Measurements from ENCODE around the gene TBX2.

The TBX2 gene

DNA sequence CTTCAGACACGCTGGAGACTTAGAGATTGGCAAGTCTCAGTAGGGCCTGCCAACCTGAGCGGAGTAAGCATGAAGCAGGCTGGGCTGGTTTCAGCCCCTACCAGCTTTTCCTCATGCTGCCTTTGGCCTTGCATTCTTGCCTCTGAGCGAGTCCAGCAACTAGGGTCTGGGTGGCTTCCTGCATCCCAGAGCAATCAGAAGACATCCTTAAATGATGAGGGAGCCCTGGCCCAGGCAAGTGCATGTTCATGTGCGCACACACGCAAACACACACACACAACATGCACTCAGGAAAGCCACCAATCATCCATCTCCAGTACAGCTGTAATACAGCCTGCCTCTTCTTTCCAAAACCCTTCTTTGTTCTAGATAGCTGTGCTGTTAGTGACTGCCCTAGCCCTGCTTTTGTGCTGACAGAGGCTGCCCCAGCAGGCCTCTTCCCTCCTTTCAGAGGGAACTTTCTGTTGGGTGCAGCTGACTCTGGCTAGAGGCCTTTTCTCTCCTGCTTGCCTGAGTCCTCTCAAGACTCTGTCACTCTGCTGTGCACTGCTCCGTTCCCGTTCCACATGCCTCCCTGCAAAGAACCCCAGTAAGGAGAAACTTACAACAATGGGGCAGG lies 30.7 kb upstream of the TBX2 start:
- Histone ChIP-seq H3K27me3 (ENCODE audit: insufficient read depth, low read depth) (no peaks in the 10 kb centered on the region), H3K4me1 (ENCODE audit: low read depth, poor library complexity, severe bottlenecking) (no peaks in the 10 kb centered on the region), H2AFZ (ENCODE audit: low read depth) (no peak overlapping the region), H3K9ac (no peak overlapping the region), H3K36me3 (ENCODE audit: insufficient read depth) (no peaks in the 10 kb centered on the region), H3K27ac (no peak overlapping the region), H3K4me3 (IDR thresholded peaks at IDR 0.05; ENCODE audit: insufficient read depth, low read depth, low read length) (no peak overlapping the region), H4K20me1 (ENCODE audit: insufficient read depth) (no peaks in the 10 kb centered on the region), H3K4me2 (no peak overlapping the region), H3K79me2 (ENCODE audit: insufficient read depth, low read depth) (no peaks in the 10 kb centered on the region)
- TF ChIP-seq, protein P1, sequence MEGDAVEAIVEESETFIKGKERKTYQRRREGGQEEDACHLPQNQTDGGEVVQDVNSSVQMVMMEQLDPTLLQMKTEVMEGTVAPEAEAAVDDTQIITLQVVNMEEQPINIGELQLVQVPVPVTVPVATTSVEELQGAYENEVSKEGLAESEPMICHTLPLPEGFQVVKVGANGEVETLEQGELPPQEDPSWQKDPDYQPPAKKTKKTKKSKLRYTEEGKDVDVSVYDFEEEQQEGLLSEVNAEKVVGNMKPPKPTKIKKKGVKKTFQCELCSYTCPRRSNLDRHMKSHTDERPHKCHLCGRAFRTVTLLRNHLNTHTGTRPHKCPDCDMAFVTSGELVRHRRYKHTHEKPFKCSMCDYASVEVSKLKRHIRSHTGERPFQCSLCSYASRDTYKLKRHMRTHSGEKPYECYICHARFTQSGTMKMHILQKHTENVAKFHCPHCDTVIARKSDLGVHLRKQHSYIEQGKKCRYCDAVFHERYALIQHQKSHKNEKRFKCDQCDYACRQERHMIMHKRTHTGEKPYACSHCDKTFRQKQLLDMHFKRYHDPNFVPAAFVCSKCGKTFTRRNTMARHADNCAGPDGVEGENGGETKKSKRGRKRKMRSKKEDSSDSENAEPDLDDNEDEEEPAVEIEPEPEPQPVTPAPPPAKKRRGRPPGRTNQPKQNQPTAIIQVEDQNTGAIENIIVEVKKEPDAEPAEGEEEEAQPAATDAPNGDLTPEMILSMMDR (conservative IDR thresholded peaks at IDR 0.05; ENCODE audit: low read depth, low read length): no peak

DNA sequence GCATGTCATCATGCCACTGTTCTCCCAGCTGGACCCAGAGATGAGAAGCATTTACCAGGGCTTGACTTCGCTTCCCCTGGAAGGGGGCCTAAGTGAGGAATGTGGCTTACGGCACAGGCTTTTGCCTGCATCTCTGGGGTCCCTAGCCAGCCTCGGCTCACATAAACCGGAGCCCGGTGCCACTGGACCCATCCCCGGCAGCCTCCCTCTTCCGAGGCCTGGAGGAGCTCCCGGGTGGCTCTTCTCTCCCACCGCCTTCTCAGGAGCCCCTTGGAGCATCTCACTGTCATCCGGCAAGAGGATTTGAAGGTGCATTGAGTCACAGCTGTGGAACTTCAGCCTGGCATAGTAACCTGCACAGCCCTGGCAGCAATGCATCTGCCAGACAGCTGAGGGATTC lies 29.9 kb upstream of the TBX2 start:
- Histone ChIP-seq H3K27me3 (ENCODE audit: insufficient read depth, low read depth) (no peaks in the 10 kb centered on the region), H3K4me2 (no peak overlapping the region), H3K36me3 (ENCODE audit: insufficient read depth) (no peaks in the 10 kb centered on the region), H3K4me1 (ENCODE audit: low read depth, poor library complexity, severe bottlenecking) (no peaks in the 10 kb centered on the region), H2AFZ (ENCODE audit: low read depth) (no peak overlapping the region), H3K79me2 (ENCODE audit: insufficient read depth, low read depth) (no peaks in the 10 kb centered on the region), H3K9ac (no peak overlapping the region), H4K20me1 (ENCODE audit: insufficient read depth) (no peaks in the 10 kb centered on the region), H3K4me3 (IDR thresholded peaks at IDR 0.05; ENCODE audit: insufficient read depth, low read depth, low read length) (no peak overlapping the region), H3K27ac (no peak overlapping the region)
- TF ChIP-seq, protein P1 (conservative IDR thresholded peaks at IDR 0.05; ENCODE audit: low read depth, low read length): no peak

DNA sequence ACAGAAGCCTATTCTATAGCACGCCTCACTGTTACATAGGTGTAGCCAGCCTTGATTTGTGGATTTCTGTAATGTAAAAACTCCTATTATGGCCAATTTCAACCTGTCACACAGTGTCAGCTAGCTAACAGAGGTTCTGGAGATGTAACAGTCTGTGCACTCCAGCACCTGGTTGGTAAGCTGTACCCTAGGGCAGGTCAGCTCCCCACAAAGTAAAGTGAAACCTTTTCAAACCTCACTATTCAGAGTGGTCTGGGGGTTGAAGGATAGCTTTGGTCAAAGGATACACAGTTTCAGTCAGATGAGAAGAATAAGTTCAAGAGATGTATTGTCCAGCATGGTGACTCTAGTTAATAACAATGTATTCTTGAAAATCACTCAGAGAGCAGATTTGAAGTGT lies 28.5 kb upstream of the TBX2 start:
- Histone ChIP-seq H3K36me3 (ENCODE audit: insufficient read depth) (no peaks in the 10 kb centered on the region), H3K4me2 (no peak overlapping the region), H2AFZ (ENCODE audit: low read depth) (no peak overlapping the region), H3K27me3 (ENCODE audit: insufficient read depth, low read depth) (no peaks in the 10 kb centered on the region), H3K4me1 (ENCODE audit: low read depth, poor library complexity, severe bottlenecking) (no peaks in the 10 kb centered on the region), H3K79me2 (ENCODE audit: insufficient read depth, low read depth) (no peaks in the 10 kb centered on the region), H3K9ac (no peak overlapping the region), H3K27ac (no peak overlapping the region), H3K4me3 (IDR thresholded peaks at IDR 0.05; ENCODE audit: insufficient read depth, low read depth, low read length) (no peak overlapping the region), H4K20me1 (ENCODE audit: insufficient read depth) (no peaks in the 10 kb centered on the region)
- TF ChIP-seq, protein P1 (conservative IDR thresholded peaks at IDR 0.05; ENCODE audit: low read depth, low read length): no peak

DNA sequence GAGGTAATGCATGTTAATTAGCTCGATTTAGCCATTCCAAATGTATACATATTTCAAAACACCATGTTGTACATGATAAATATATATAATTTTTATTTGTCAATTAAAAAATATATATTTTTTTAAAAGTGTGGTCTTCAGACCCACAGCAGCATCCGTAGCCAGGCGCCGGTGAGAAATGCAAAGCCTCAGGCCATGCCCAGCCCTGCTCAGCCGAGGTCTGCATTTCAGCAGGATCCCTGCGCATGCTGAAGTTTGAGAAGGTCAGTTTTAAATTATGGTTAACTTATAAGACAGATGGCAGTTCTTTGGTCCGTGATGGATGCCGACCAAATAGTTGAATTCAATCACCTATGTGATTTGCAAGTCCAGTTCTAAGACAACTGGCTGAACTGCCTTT lies 28.0 kb upstream of the TBX2 start:
- H3K4me2 ChIP-seq: no peak overlapping the region
- no peak overlapping the region for H3K9ac ChIP-seq
- H3K27ac ChIP-seq: no peak overlapping the region
- TF ChIP-seq, protein P1 (conservative IDR thresholded peaks at IDR 0.05; ENCODE audit: low read depth, low read length): no peak
- H3K27me3 ChIP-seq (ENCODE audit: insufficient read depth, low read depth): no peaks in the 10 kb centered on the region
- no peak overlapping the region for H3K4me3 ChIP-seq (IDR thresholded peaks at IDR 0.05; ENCODE audit: insufficient read depth, low read depth, low read length)
- H2AFZ ChIP-seq (ENCODE audit: low read depth): no peak overlapping the region
- no peaks in the 10 kb centered on the region for H3K36me3 ChIP-seq (ENCODE audit: insufficient read depth)
- H3K79me2 ChIP-seq (ENCODE audit: insufficient read depth, low read depth): no peaks in the 10 kb centered on the region
- no peaks in the 10 kb centered on the region for H3K4me1 ChIP-seq (ENCODE audit: low read depth, poor library complexity, severe bottlenecking)
- H4K20me1 ChIP-seq (ENCODE audit: insufficient read depth): no peaks in the 10 kb centered on the region
